Measurements from ENCODE around the gene GMDS.

The GMDS gene

DNA sequence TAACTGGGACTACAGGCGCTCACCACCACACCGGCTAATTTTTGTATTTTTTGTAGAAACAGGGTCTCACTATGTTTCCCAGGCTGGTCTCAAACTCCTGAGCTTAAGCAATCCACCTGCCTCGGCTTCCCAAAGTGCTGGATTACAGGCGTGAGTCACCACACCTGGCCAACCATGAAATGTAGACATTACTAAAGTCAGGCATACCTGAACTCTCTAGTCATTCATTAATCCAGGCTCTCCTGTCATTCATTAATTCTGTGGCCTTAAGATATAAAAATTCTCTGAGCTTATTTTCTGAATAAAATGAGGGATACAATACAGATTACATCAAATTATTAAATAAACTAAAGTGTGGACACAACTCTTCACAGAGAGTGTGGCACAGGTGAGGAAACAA is 159.7 kb downstream of the GMDS start:
- no peak for DNase-seq

DNA sequence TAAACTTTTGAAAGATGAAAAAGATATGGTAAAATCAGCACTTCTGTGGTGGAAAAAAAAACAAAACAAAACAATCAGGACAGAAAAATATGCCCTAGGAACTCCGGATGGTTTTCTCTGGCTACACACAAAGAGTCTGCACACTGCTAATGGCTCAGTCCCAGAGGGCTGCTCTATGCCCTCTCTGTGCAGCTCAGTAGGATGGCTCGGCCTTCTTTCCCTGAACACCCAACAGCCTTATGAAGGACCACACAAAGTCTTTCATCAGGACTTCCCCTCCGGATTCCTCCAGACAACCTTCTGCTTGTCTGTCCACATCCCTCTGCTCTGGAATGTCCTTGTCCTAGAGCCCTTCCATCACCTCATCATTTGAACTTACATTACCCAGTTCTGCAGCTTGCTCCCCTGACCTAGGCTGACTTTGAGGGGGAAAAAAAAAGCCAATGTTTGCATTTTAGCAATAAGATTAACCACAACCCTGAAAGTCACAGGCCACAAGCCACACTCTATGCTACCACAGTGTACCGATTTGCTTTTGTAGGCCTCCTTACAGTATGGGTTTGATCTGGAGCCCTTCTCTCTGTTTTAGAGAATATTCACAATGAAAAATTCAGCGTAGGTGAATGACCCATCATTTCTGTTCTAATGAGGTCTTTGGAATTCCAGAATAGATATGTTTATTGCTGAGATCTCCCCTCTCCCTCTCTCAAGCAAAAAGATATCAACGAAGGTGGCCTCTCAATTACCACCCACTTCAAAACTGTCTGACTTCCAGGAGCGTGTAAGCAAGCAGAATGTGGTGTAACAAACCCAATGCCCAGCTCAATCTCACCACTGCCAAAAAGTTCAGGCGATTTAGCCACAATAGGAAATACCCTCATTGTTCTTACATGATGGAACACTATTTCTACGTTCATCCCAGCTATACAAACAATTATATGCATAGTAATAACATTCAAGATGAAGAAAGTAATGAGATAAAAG is 164.0 kb downstream of the GMDS start:
- no peak for DNase-seq

DNA sequence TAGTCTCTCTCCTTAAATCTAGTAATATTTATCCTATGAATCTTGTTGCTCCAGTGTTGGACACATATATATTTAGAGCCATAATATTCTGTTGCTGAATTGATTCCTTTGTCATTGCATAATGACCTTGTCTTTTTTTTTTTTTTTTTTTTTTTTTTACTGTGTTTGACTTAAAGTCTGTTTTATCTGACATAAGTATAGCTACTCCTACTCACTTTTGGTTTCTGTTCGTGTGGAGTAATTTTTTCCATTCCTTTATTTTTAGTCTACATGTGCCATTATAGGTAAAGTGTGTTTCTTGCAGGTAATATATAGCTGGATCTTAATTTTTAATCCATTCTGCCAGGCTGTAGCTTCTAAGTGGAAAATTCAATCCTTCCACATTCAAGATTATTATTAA is 166.5 kb downstream of the GMDS start:
- DNase-seq, result no peak

DNA sequence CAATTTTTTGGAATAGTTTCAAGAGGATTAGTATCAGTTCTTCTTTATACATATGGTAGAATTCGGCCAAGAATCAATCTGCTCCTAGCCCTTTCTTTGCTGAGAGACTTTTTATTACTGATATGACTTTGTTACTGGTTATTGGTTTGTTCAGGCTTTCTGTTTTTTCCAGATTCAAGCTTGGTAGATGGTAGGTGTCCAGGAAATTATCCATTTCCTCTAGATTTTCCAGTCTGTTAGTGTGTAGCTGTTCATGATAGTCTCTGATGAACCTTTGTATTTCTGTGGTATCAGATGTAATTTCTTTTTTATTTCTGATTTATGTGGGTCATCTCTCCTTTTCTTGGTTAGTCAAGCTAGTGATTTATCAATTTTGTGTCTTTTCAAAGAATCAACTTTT is 167.6 kb downstream of the GMDS start:
- no peak for DNase-seq

DNA sequence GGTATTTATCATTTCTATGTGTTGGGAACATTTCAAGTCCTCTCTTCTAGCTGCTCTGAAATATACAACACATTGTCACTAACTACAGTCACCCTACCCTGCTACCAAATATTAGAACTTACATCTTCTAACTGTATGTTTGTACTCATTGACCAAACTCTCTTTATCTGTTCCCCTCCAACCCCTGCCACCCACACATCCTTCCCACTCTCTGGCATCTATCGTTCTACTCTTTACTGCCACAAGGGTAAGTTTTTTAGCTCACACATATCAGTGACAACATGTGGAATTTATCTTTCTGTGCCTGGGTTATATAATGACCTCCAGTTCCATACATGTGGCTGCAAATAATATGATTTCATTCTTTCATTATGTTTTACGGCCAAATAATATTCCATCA is 171.9 kb downstream of the GMDS start:
- no peak for DNase-seq

DNA sequence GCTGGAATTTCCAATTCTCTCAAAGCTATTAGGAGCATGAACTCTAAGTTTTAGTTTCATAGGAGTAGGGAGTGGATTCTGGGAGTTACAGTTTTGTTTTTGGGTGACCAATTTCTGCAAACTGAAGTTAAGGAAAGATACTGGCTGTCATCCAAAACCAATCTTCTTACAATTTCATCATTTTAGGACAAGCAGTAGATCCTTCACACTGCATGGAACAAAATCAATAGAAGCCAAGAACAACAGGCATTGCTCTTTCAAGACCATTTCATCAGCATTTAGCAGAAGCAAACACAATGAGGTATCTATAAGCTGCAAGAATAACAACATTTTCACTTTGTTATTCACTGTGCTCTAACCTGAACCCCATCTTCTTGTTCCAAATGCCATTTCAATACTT is 173.0 kb downstream of the GMDS start:
- no peak for DNase-seq

DNA sequence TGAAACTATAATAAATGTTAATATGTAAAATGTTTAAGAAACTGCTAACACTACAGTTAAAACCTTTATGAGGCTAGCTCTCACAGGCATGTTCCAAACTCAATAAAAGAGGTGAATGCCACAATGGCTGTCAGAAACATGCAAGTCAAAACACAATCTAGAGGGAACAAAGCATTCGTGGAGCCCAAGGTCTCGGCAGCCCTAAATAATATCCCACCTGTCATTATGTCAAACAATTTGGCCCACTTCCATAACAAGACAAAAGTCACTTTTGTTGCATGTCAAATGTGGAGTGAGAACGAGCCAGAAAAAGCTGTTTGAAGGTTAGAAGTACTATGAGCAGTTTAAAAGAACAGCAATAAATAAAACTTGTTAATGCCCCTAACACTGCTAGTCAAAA is 181.9 kb downstream of the GMDS start:
- DNase-seq, result no peak

DNA sequence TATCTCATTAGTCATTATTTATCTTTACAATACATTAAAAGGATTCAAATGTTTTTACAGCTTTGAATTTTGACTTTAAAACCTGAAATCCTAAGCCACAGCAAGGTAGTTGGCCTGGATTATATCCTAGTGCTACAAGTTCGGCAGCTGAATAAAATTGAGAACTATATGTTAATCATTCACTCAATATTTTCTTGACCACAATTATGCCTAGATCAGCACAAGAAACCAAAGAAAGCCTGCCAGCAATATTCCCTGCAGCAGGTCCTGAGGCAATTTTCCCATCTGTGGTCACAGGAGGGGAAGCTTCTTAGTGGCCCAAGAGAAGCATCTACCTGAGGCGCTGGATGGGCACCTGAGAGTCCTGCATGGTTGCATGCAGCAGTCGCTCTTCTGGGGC is 183.5 kb downstream of the GMDS start:
- no peak for DNase-seq

DNA sequence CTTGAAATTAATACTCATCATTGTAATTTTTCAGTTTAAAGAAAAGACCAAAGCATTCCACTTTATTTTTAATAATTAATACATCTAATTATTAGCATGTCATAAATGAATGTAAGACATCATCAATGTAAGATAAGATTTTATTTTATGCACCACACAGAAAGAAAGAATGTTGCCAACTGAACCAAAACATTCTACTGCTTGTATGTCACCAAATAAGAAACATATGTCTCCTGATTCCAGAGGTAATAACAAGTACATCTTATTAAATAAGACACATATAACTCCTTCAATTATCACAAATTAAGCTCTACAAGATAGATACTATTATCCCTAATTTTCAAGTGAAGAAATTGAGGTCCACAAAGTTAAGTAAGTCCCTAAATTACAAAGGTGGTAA is 189.5 kb downstream of the GMDS start:
- DNase-seq, result no peak

DNA sequence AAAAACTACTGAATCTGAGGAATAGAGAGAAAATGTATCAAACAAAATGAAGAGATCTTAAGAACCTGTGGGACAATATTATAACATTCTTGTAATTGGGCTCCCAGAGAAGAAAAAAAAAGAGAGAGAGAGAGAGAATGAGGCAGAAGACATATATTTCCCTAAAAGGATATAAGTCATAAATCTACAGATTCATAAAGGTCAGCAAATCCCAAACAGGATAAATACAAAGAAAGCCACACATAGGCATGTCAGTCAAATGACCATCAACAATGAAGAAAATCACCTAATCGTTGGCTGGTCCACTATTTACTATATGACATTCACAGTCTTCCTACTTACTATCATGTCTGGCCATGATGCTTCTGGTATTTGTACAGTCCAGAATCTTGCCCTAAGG is 190.3 kb downstream of the GMDS start:
- no peak for DNase-seq

DNA sequence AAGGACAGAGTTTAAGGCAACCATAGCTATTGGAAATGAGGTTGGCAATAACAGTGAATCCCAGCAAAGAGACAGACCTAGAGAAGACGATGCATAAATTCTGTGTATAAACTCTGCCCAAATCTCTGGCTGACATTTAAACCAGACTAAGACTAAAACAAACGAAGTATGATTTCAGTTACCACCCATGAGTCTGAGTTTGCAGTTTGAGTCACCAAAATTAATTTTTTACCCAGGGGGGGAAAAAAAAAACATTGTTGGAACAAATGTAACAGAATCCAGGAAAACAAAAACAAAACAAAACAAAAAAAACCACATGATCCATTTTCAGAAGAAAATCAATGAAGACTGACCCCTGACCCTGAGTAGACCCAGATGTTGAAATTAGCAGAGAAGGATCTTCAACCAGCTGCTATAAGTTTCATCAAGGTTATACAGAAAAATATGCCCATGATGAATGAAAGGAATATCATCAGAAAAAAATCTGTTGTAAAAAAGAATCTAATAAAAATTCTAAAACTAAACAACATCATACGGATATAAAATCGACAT is 190.8 kb downstream of the GMDS start:
- no peak for DNase-seq

DNA sequence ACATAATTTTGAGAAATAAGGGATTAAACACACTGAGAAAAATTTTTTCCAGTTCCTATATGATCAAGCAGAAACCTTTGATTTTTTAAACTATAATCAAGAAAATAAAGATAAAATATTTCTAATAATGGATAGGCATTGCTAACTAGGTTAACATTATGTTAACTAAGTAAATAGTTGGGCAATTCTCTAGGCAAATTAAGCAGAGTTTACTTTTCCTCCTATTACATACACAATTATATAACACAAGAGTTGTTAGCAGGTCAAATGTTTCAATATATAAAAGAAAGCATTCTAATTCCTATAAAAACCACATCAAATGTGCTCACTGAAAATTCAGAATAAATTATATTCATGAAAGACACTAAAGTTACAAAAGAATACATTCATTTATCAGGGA is 191.7 kb downstream of the GMDS start:
- DNase-seq, result no peak

DNA sequence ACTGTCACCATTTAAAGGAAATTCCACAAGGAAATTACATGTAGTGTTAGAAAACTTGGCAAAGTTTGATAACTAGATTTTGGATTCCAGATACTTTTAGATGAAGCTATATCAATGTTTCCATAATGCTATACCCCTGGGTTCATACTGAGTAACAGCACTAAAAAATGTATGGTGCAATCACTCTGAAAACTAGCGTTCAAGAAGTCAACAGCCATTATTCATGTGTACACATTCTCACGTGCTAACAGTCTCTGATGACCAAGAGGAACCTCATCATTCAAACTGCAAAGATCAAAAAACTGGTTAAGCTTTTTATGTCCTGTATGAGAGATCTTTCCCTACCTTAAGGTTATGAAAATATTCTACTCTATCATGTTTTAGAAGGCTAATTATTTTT is 197.6 kb downstream of the GMDS start:
- no peak for DNase-seq

DNA sequence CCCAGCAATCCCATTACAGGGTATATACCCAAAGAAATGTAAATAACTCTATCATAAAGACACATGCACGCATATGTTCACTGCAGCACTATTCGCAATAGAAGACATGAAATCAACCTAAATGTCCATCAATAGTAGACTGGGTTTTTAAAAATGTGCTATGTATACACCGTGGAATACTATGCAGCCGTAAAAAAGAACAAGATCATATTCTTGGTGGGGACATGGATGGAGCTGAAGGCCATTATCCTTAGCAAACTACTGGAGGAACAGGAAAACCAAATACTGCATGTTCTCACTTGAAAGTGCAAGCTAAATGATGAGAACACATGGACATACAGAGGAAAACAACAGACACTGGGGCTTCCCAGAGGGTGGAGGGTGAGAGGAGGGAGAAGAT is 201.2 kb downstream of the GMDS start:
- DNase-seq, result no peak

DNA sequence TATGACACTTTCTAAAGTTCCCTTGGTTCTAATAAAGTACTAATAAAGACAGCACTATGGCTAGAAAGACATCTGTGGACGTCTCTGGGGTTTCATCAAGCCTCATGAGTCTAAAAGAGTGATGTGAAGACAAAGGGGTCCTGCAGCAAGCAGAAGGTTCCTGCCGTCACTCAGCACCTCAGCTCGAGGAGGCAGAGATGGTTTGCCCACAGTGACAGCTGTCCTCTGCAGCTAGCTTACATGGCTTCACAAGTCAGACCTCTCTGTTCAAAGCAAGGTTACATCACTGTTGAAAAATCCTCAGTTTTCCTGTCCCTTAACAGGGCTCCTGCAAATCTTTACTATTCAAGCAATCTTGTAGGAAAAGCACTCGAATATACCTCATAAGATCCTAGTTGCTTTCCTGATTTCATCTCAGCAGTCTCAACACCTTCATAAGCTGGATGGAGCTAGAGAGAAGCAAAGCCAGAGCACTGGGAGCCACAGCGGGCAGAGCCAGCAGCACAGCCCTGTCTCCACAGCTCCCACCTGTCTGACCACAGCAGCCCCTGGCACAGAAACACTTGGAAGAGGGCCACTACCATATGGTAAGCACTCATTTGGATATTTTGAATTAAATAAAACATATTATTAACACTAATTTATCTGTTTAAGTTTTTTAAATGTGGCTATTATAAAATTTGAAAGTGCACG is 202.3 kb downstream of the GMDS start:
- DNase-seq, result no peak

DNA sequence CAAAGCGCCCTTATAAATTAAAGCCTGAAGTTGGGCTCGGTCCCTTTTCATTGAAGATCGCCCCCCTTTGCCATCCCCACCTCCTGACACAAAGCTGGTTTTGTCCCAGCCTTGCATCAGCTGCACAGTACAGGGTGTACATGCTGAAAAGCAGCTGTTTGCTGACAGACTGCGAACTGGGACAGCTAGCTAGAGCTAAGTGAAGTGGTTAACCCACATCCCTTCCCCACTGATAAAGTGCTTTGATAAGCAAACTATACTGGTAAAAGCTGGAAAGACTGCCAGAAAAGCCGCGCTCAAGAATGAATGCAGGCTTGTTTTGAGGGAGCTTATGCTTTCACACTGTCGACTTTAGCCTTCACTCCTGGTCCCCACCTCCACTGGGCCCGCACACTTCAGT is 207.3 kb downstream of the GMDS start:
- DNase-seq, result no peak

DNA sequence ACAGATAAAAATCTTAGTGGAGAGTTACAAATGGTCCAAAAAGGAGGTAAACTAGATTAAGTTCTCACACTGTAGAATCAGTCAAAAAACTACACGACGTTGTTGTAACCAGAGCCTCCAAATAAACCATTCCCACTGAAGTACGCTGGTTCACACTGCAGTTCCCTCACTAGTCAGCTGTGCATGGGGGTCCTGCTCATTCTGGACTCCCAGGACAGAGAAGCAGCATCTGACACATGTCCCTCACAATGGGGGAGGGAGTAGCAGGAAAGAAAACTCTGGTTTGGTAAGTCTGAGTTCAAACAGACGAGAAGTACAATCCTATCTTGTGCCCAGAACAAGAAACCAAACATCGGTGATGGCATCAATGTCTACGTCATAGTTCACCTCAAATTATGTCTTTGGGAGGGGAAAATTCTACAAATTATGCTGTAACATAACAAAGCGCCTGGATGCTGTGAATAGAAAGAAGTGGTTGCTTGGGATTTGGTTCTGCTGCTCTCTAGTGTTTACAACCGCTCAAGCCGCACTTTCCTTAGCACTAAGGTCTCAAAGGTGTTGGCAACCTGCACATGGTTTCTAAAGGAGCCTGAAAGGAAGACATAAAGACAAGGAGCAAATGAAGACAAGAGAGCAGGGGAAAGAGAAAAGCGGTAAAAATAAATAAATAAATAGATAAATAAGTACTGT is 208.0 kb downstream of the GMDS start:
- no peak for DNase-seq

DNA sequence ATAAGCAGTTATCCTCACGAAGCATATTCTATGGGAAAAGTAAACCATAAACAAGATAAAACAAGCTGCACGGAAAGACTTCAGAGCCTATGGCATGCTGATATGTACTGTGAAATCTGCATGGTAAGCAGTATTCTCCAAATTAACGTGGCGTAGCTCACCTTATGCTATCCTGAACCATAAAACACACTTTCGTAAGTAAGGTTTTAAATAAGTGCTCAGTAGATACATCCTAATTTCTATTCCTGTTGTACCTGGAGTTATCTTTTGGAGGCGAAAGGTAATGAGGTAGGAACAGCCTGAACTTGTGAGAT is 208.7 kb downstream of the GMDS start:
- no peak for DNase-seq

DNA sequence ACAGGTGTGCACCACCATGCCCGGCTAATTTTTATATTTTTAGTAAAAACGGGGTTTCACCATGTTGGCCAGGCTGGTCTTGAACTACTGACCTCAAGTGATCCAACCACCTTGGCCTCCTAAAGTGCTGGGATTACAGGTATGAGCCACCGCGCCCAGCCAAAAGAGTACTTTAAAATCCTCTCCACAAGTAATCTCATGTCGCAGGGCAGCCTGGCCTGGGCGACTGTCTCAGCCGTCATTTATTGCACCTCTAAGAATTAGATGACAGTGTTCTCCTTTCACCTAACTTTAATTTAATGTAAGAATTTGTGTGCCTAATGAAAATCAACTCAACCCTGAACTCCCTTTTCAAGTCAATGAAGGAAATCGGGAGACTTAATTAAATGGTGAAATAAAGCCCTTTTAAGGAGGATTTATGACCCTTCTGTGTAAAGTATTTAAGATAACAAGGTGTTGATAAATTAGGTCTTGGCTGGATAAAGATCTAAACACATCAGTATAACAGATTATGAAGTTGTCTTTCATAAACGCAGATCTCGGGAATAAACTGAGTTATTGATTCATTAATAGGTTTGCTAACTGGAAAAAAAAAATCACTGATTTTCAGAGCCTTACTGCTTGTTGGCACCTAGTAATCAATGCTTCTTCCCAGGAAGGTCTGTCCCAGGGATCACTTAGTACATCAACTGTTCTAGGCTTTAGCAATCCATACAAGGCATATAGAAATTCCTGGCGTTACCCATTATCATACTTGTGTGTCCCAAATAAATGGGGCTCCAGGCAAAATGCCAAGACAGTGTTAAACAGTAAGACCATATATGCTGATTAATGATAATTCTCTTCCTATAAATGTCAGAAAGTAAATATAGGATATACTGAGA is 209.3 kb downstream of the GMDS start:
- DNase-seq, result no peak

DNA sequence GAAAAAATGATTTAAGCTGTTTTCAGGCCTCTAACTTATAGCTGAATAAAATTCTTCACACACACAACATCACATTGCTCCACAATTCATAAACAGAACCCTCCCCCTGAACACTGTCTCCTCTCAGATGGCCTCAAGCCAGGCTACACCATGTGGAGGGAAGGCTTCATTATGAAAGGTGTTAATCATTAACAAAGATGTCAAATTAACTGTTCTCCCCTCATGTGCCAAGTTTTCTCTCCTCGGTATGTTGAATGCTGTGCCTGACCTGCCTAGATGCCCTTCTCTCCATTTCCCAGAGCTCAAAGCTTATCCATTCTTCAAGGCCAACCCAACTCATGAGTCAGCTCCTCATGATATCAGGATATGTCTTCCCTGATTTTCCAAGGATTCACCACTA is 210.4 kb downstream of the GMDS start:
- no peak for DNase-seq

DNA sequence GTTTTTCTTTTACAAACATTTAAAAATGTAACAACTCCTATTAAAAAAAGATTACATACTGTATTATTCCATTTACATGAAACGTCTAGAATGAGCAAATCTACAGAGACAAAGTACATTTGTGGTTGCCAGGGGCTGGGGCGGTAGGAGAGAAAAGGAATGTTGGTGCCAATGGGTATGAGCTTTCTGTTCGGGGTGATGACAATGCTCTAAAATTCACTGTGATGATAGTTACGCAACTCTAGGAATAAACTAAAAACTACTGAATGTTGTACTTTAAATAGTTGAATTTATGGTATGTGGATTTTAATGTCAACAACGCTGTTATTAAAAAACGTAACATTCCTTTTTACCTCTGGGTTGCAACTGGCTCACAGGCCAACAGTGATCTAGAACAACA is 211.1 kb downstream of the GMDS start:
- no peak for DNase-seq

DNA sequence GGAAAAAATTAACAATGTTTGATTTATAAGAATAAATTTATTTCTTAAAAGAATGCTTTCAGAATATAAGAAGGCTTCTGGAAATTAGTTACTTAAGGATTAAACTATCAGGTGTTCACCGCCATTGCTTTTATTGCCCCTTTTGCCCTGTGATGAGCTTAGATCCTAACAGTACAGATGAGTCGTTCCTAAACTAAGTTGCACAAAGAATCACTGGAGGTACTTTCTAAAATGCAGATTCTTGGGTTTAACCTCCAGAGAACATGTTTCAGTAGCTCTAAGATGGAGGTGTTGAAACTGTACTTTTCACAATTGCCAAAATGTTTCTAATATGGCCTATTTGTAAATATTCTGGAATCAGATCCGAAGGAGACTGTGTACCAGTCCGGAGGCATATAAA is 211.9 kb downstream of the GMDS start:
- DNase-seq, result no peak
